ENCODE results near the gene STAMBPL1. TPM values are rescaled to one million over a fixed set of nuclear protein-coding genes. Genes with fewer than 3 reads are reported as not detected.

The STAMBPL1 gene
- total and polyA plus RNA-seq, 2 experiments from 2014 or later = 4.5 to 20.0 TPM

DNA sequence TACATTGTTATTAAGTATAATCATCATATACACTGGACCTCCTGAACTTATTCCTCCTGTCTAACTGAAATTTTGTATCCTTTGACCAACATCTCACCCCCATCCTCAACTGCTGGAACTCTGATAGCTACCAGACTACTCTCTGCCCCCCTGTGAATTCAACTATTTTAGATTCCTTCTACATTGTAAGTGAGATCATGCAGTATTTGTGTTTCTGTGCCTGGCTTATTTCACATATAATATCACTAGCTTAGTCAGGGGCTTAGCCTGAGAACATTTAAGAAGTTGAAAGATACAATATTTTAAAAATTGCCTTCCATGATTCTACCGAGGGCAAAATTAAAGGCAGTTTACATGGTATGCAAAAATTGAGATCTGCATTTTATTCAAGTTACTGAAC, 26.9 kb downstream of the STAMBPL1 start:
- peaks cover under 1% of the 10 kb centered on the region for H3K79me2 ChIP-seq
- H4K20me1 ChIP-seq (ENCODE audit: insufficient read depth, poor library complexity, severe bottlenecking) = no peaks in the 10 kb centered on the region
- H3K4me2 ChIP-seq = no peak overlapping the region
- no peak overlapping the region for H2AFZ ChIP-seq
- H3K9me3 ChIP-seq (ENCODE audit: low read depth) = no peaks in the 10 kb centered on the region
- peaks cover 4% of the 10 kb centered on the region for H3K4me1 ChIP-seq (ENCODE audit: insufficient read depth)
- H3K4me3 ChIP-seq = no peak overlapping the region
- no peak overlapping the region for H3K27ac ChIP-seq
- no peaks in the 10 kb centered on the region for H3K36me3 ChIP-seq (replicated peaks; ENCODE audit: insufficient read depth, low read depth)
- TF ChIP-seq EZH2phosphoT487 (IDR thresholded peaks at IDR 0.05; ENCODE audit: low read depth, severe bottlenecking, unreplicated experiment) (no peak), EZH2 (IDR thresholded peaks at IDR 0.05; ENCODE audit: borderline replicate concordance) (no peak)
- TF ChIP-seq, protein P1, sequence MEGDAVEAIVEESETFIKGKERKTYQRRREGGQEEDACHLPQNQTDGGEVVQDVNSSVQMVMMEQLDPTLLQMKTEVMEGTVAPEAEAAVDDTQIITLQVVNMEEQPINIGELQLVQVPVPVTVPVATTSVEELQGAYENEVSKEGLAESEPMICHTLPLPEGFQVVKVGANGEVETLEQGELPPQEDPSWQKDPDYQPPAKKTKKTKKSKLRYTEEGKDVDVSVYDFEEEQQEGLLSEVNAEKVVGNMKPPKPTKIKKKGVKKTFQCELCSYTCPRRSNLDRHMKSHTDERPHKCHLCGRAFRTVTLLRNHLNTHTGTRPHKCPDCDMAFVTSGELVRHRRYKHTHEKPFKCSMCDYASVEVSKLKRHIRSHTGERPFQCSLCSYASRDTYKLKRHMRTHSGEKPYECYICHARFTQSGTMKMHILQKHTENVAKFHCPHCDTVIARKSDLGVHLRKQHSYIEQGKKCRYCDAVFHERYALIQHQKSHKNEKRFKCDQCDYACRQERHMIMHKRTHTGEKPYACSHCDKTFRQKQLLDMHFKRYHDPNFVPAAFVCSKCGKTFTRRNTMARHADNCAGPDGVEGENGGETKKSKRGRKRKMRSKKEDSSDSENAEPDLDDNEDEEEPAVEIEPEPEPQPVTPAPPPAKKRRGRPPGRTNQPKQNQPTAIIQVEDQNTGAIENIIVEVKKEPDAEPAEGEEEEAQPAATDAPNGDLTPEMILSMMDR (IDR thresholded peaks at IDR 0.05; ENCODE audit: poor library complexity) = no peak
- 55% methylated on average over 1 of the region's 1 CpG for WGBS (ENCODE audit: low lambda C conversion rate, missing lambda C conversion rate)
- H3K9me2 ChIP-seq (replicated peaks; ENCODE audit: insufficient read depth) = no peaks in the 10 kb centered on the region
- no peaks in the 10 kb centered on the region for H3K27me3 ChIP-seq
- no peak for DNase-seq (ENCODE audit: low spot score)

GRCh38 chr10:88908194-88908593, 28.1 kb downstream of the STAMBPL1 start:
- no peaks in the 10 kb centered on the region for H3K27me3 ChIP-seq
- no peak overlapping the region for H2AFZ ChIP-seq
- no peak for DNase-seq (ENCODE audit: low spot score)
- no peaks in the 10 kb centered on the region for H4K20me1 ChIP-seq (ENCODE audit: insufficient read depth, poor library complexity, severe bottlenecking)
- 78% methylated on average over 4 of the region's 4 CpGs for WGBS (ENCODE audit: low lambda C conversion rate, missing lambda C conversion rate)
- no peaks in the 10 kb centered on the region for H3K79me2 ChIP-seq
- TF ChIP-seq EZH2 (IDR thresholded peaks at IDR 0.05; ENCODE audit: borderline replicate concordance) (no peak), EZH2phosphoT487 (IDR thresholded peaks at IDR 0.05; ENCODE audit: low read depth, severe bottlenecking, unreplicated experiment) (no peak)
- TF ChIP-seq, protein P1 (IDR thresholded peaks at IDR 0.05; ENCODE audit: poor library complexity) = no peak
- no peak overlapping the region for H3K4me2 ChIP-seq
- no peaks in the 10 kb centered on the region for H3K9me3 ChIP-seq (ENCODE audit: low read depth)
- H3K36me3 ChIP-seq (replicated peaks; ENCODE audit: insufficient read depth, low read depth) = no peaks in the 10 kb centered on the region
- no peaks in the 10 kb centered on the region for H3K9me2 ChIP-seq (replicated peaks; ENCODE audit: insufficient read depth)
- H3K4me1 ChIP-seq (ENCODE audit: insufficient read depth) = peaks cover 4% of the 10 kb centered on the region
- no peak overlapping the region for H3K27ac ChIP-seq
- no peak overlapping the region for H3K4me3 ChIP-seq

DNA sequence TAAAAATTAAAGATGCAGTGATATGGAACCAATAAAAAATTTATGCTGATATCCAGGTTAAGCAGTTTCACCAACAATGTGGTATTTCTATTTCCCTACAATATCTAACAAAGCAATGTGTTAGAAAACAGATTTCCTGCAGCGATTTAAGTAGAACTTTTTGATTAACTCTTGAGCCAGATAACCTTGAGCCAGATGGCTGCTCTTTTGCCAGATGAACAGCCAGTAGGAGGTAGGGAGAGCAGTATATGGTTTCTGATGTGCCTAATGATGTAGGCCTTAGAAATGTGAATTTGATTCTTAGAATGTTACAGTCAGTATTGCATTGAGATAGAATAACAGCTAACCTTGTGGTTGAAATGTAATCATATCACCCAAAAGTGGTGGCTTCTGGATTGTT, 31.1 kb downstream of the STAMBPL1 start:
- TF ChIP-seq EZH2 (IDR thresholded peaks at IDR 0.05; ENCODE audit: borderline replicate concordance) = no peak
- TF ChIP-seq, protein P1 (IDR thresholded peaks at IDR 0.05; ENCODE audit: poor library complexity) = no peak
- TF ChIP-seq EZH2phosphoT487 (IDR thresholded peaks at IDR 0.05; ENCODE audit: low read depth, severe bottlenecking, unreplicated experiment) = no peak
- WGBS (ENCODE audit: low lambda C conversion rate, missing lambda C conversion rate) = 86% methylated on average over 1 of the region's 1 CpG
- no peak for DNase-seq (ENCODE audit: low spot score)
- H3K4me2 ChIP-seq = no peak overlapping the region
- H3K4me1 ChIP-seq (ENCODE audit: insufficient read depth) = no peaks in the 10 kb centered on the region
- no peak overlapping the region for H3K4me3 ChIP-seq
- no peaks in the 10 kb centered on the region for H4K20me1 ChIP-seq (ENCODE audit: insufficient read depth, poor library complexity, severe bottlenecking)
- H3K36me3 ChIP-seq (replicated peaks; ENCODE audit: insufficient read depth, low read depth) = no peaks in the 10 kb centered on the region
- no peak overlapping the region for H3K27ac ChIP-seq
- no peaks in the 10 kb centered on the region for H3K9me2 ChIP-seq (replicated peaks; ENCODE audit: insufficient read depth)
- no peaks in the 10 kb centered on the region for H3K27me3 ChIP-seq
- no peaks in the 10 kb centered on the region for H3K79me2 ChIP-seq
- no peak overlapping the region for H2AFZ ChIP-seq
- H3K9me3 ChIP-seq (ENCODE audit: low read depth) = no peaks in the 10 kb centered on the region

- Histone ChIP-seq H3K4me2 (no peak overlapping the region), H3K36me3 (replicated peaks; ENCODE audit: insufficient read depth, low read depth) (no peaks in the 10 kb centered on the region), H3K27me3 (no peaks in the 10 kb centered on the region), H3K4me1 (ENCODE audit: insufficient read depth) (no peaks in the 10 kb centered on the region), H3K79me2 (no peaks in the 10 kb centered on the region), H3K9me3 (ENCODE audit: low read depth) (no peaks in the 10 kb centered on the region), H3K4me3 (no peak overlapping the region), H2AFZ (no peak overlapping the region), H4K20me1 (ENCODE audit: insufficient read depth, poor library complexity, severe bottlenecking) (no peaks in the 10 kb centered on the region), H3K27ac (no peak overlapping the region), H3K9me2 (replicated peaks; ENCODE audit: insufficient read depth) (no peaks in the 10 kb centered on the region)
- TF ChIP-seq, protein P1 (IDR thresholded peaks at IDR 0.05; ENCODE audit: poor library complexity) = no peak
- no peak for TF ChIP-seq EZH2 (IDR thresholded peaks at IDR 0.05; ENCODE audit: borderline replicate concordance)
- DNase-seq (ENCODE audit: low spot score) = no peak
- WGBS (ENCODE audit: low lambda C conversion rate, missing lambda C conversion rate) = 93% methylated on average over 3 of the region's 3 CpGs
Measured at GRCh38 chr10:88911851-88912250, 31.8 kb downstream of the STAMBPL1 start.
